NAMALWA (cell line): Measurements from ENCODE around the gene ZNF774.
A peak's percentile ranks its signal among the peaks of the same experiment; 100 is the strongest.
"Not testable (repeated sequence)": the region's sequence is repeated elsewhere in the genome, so short reads cannot be mapped to it uniquely, and the experiment has no call there.

Experiments
- DNase-seq: peaks from one replicate; pipeline ENCODE4 v3.0.0-alpha.2; 2015; ENCODE audit warnings: low spot score

The ZNF774 gene

GRCh38 chr15:90345857-90346256, 6.2 kb upstream of the ZNF774 start:
- DNase-seq: no peak

- DNase-seq: not testable (repeated sequence)
These were observed 4.5 kb upstream of the ZNF774 start for GRCh38 chr15:90347431-90348065.

- DNase-seq: no peak
These were observed 3.6 kb upstream of the ZNF774 start for GRCh38 chr15:90348456-90348855.

- no peak for DNase-seq
These were observed 3.0 kb upstream of the ZNF774 start for GRCh38 chr15:90349072-90349471.

- DNase-seq: no peak
These were observed 2.3 kb upstream of the ZNF774 start for GRCh38 chr15:90349821-90350220.

GRCh38 chr15:90351479-90352106, 491 bp upstream of the ZNF774 start:
- no peak for DNase-seq

- DNase-seq: no peak
These were observed 2.9 kb downstream of the ZNF774 start for GRCh38 chr15:90354986-90355385.

GRCh38 chr15:90358124-90359033, 6.3 kb downstream of the ZNF774 start:
- DNase-seq: no peak

- DNase-seq: no peak
These were observed 8.7 kb downstream of the ZNF774 start for GRCh38 chr15:90360746-90361145.

GRCh38 chr15:90362936-90363212, 10.8 kb downstream of the ZNF774 start:
- no peak for DNase-seq

- no peak for DNase-seq
These were observed 12.2 kb downstream of the ZNF774 start for GRCh38 chr15:90364251-90364650.

GRCh38 chr15:90365414-90366055, 13.5 kb downstream of the ZNF774 start:
- no peak for DNase-seq

GRCh38 chr15:90367576-90367975, 15.5 kb downstream of the ZNF774 start:
- no peak for DNase-seq

- no peak for DNase-seq
These were observed 23.0 kb downstream of the ZNF774 start for GRCh38 chr15:90375071-90375470.

- DNase-seq: no peak
These were observed 24.7 kb downstream of the ZNF774 start for GRCh38 chr15:90376789-90377188.

- DNase-seq: no peak
These were observed 27.2 kb downstream of the ZNF774 start for GRCh38 chr15:90379263-90379662.

- DNase-seq: no peak
These were observed 29.4 kb downstream of the ZNF774 start for GRCh38 chr15:90381515-90381914.

GRCh38 chr15:90382320-90382719, 30.2 kb downstream of the ZNF774 start:
- no peak for DNase-seq

GRCh38 chr15:90386221-90386620, 34.1 kb downstream of the ZNF774 start:
- no peak for DNase-seq

GRCh38 chr15:90387534-90388461, 35.7 kb downstream of the ZNF774 start, which contains the start of gene IQGAP1:
Gene IQGAP1 (plus strand): TSS chr15:90388242. CDS start chr15:90388342, 100 bp downstream.
- DNase-seq: peak; percentile 98
